ENCODE data around the gene MNS1.

The MNS1 gene

GRCh38 chr15:56464893-56465520 lies at the start of gene MNS1:
TSS of gene MNS1 (minus strand) at chr15:56465137. CDS start at chr15:56464972, 165 bp downstream.
- TF ChIP-seq, protein P1, sequence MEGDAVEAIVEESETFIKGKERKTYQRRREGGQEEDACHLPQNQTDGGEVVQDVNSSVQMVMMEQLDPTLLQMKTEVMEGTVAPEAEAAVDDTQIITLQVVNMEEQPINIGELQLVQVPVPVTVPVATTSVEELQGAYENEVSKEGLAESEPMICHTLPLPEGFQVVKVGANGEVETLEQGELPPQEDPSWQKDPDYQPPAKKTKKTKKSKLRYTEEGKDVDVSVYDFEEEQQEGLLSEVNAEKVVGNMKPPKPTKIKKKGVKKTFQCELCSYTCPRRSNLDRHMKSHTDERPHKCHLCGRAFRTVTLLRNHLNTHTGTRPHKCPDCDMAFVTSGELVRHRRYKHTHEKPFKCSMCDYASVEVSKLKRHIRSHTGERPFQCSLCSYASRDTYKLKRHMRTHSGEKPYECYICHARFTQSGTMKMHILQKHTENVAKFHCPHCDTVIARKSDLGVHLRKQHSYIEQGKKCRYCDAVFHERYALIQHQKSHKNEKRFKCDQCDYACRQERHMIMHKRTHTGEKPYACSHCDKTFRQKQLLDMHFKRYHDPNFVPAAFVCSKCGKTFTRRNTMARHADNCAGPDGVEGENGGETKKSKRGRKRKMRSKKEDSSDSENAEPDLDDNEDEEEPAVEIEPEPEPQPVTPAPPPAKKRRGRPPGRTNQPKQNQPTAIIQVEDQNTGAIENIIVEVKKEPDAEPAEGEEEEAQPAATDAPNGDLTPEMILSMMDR (IDR thresholded peaks at IDR 0.05; ENCODE audit: borderline replicate concordance, insufficient read depth, low read depth, low read length), result no peak
- H3K4me3 ChIP-seq (ENCODE audit: low read depth, low read length), result peak within 1 kb of the TSS; percentile 63

DNA sequence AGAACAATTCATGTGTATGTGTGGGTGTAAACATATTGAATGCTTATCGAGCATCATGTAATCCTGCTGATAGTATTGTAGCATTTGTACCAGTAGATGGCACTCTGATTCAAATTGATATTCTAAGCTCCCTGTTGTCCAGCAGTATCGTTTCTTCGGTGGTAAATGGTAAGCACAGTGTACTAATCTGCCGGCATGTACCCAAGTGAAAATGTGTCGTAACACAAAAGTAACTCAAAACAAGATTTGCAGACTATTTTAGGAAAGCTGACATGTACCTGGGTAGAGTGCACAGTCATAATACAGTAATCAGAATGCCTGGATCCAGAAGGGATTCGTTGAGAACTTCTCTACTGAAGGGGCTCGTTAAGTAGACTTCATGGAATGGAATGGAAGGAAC lies 31.7 kb upstream of the MNS1 start:
- H3K4me3 ChIP-seq (ENCODE audit: low read depth, low read length), result no peak overlapping the region
- TF ChIP-seq, protein P1 (IDR thresholded peaks at IDR 0.05; ENCODE audit: borderline replicate concordance, insufficient read depth, low read depth, low read length), result peak; percentile 56; the same call in 1 of the 2 replicates

GRCh38 chr15:56495533-56495932 lies 30.6 kb upstream of the MNS1 start:
- no peak overlapping the region for H3K4me3 ChIP-seq (ENCODE audit: low read depth, low read length)
- TF ChIP-seq, protein P1 (IDR thresholded peaks at IDR 0.05; ENCODE audit: borderline replicate concordance, insufficient read depth, low read depth, low read length), result no peak

GRCh38 chr15:56495053-56495452 lies 30.1 kb upstream of the MNS1 start:
- TF ChIP-seq, protein P1 (IDR thresholded peaks at IDR 0.05; ENCODE audit: borderline replicate concordance, insufficient read depth, low read depth, low read length), result no peak
- H3K4me3 ChIP-seq (ENCODE audit: low read depth, low read length), result no peak overlapping the region

DNA sequence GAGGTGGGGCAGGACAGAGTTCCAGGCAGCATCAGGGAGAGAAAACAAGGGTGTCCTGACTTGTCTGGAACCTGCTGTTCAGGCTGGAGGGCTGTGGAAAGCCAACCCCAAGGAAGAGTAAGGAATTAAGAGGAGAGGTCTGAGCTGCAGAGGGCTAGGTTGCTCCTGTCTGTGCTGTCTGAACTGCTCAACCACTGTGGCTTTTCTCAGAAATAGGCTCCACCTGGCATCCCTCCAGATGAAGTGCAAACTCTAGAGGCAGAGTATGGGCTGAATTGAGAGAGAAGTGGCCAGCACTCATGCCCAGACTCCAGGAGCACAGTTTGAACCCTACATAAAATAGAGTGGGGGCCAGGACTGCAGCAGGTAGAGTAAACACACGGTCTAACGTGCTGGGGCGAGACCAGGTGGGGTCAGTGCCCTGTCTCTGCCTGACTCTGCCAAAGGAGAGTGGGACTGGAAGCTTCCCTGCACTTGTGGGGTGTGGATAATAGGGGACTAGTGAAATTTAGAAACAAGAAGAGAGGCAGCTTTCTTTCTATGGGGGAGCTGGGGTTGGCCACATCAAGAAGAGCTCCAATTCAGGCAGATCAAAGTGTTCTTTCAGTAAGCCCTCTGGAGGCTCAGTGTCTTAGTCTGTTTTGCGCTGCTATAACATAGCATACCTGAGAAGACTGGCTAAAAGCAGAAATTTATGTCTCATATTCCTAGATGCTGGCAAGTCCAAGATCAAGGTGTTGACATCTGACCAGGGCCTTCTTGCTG lies 28.0 kb upstream of the MNS1 start:
- TF ChIP-seq, protein P1 (IDR thresholded peaks at IDR 0.05; ENCODE audit: borderline replicate concordance, insufficient read depth, low read depth, low read length), result no peak
- no peak overlapping the region for H3K4me3 ChIP-seq (ENCODE audit: low read depth, low read length)

GRCh38 chr15:56492236-56492635 lies 27.3 kb upstream of the MNS1 start:
- no peak overlapping the region for H3K4me3 ChIP-seq (ENCODE audit: low read depth, low read length)
- TF ChIP-seq, protein P1 (IDR thresholded peaks at IDR 0.05; ENCODE audit: borderline replicate concordance, insufficient read depth, low read depth, low read length), result no peak
